ENCODE measurements around the gene TUBA4B.
A peak's percentile ranks its signal among the peaks of the same experiment; 100 is the strongest.

TUBA4B gene

DNA sequence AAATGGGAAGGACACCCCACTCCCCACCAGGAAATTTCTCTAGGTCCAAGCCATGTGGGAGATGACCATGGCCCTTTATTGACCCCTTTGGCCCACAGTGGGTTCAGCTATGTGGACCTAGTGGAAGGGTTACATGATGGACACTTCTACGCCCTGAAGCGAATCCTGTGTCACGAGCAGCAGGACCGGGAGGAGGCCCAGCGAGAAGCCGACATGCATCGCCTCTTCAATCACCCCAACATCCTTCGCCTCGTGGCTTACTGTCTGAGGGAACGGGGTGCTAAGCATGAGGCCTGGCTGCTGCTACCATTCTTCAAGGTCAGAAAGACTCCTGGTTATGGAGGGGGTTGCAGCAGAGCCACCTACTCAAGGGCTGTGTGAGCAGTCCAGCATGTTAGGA is 6.5 kb upstream of the TUBA4B start:
- ChIA-PET CTCF (interaction anchor here (1.1 to 2.7 kb wide), 4 partner anchors 8 to 67 kb away, joined by 3 to 16 read pairs (median 9); partner anchors contain the start of gene TUBA4A), POLR2A (no interaction called here)
- DNase-seq (ENCODE audit: extremely low spot score): no peak
- TF ChIP-seq CTCF (IDR thresholded peaks at IDR 0.05; ENCODE audit: control extremely low read depth, extremely low read depth, low read depth, missing control alignments): no peak

GRCh38 chr2:219247678-219248642 is 5.1 kb upstream of the TUBA4B start:
- POLR2A ChIA-PET: interaction anchor here (1.1 to 1.4 kb wide), 2 partner anchors 19 to 31 kb away, joined by 5 to 6 read pairs; partner anchors contain the start of genes ANKZF1, ATG9A and DNAJB2
- no peak for DNase-seq (ENCODE audit: extremely low spot score)
- CTCF ChIA-PET: interaction anchor here (1.3 to 10.2 kb wide), 6 partner anchors 13 to 77 kb away, joined by 5 to 116 read pairs (median 9); partner anchors contain the start of genes DNAJB2 and SLC23A3
- no peak for TF ChIP-seq CTCF (IDR thresholded peaks at IDR 0.05; ENCODE audit: control extremely low read depth, extremely low read depth, low read depth, missing control alignments)

DNA sequence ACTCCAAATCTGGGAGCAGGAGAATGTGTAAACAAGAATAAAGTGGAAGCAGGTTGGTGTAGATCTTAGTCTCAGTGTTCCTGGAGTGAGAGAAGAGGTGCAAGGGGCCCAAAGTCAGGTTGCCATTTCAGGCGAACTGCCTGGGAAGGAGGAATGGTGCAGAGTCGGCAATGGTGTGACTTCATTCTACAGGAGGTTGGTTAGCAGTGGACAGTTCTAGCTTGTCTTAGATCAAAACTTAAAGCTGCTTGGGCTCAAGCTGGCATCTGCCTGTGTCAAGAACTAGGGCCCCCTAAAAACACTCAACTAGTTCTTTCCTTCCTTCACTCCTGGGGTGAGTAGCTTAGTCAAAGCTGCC is 4.2 kb upstream of the TUBA4B start:
- ChIA-PET CTCF (interaction anchor here (1.1 to 10.2 kb wide), 10 partner anchors 11 to 78 kb away, joined by 3 to 116 read pairs (median 5); partner anchors contain the start of genes DNAJB2 and SLC23A3), POLR2A (interaction anchor here (0.8 to 1.9 kb wide), 6 partner anchors 9 to 72 kb away, joined by 4 to 11 read pairs (median 6); partner anchors contain the start of genes ANKZF1, ATG9A, CNPPD1 and DNAJB2)
- no peak for TF ChIP-seq CTCF (IDR thresholded peaks at IDR 0.05; ENCODE audit: control extremely low read depth, extremely low read depth, low read depth, missing control alignments)
- DNase-seq (ENCODE audit: extremely low spot score): no peak

DNA sequence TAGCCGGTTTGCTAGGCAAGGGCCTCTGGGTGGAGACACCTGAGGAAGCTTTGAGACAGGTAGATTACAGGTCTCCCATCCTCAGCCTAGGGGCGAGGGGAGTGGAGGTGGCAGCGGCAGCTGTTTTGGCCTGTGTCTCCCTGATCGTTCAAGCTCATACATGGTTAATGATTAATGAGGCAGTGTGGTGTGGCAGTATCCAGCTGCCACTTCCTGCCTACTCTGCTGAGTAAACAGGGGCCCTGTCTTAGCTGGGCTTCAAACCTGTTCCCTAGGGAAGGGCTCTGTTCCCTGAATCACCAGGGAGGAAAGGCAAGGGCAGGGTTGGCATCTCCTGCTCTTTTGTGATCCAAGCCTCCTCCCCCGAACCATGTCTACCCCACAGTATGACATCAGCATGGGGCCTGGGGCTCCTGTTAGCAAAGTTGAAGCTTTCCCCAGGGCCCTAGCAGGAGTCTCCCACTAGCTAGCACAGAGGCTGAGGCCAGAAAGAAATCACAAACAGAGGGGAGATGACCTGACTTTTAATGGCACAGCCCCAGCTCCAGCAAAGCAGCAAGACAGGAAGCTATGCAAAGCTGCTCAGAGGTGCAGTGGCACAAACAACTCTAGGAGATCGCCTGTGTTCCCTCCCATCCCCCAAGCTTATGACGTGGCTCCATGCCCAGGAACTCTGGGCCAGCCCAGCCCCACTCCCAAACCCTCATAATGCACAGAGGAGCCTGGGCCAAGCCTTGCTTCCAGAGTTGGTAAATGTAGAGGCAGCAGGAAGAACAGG is 3.7 kb upstream of the TUBA4B start:
- TF ChIP-seq CTCF (IDR thresholded peaks at IDR 0.05; ENCODE audit: control extremely low read depth, extremely low read depth, low read depth, missing control alignments): no peak
- POLR2A ChIA-PET: interaction anchor here (0.8 to 1.9 kb wide), 5 partner anchors 9 to 73 kb away, joined by 4 to 11 read pairs (median 5); partner anchors contain the start of genes ANKZF1, ATG9A, CNPPD1 and DNAJB2
- CTCF ChIA-PET: interaction anchor here (0.8 to 10.2 kb wide), 11 partner anchors 10 to 95 kb away, joined by 3 to 116 read pairs (median 3); partner anchors contain the start of gene DNAJB2
- peak; percentile 70 for DNase-seq (ENCODE audit: extremely low spot score)

- no peak for TF ChIP-seq CTCF (IDR thresholded peaks at IDR 0.05; ENCODE audit: control extremely low read depth, extremely low read depth, low read depth, missing control alignments)
- DNase-seq (ENCODE audit: extremely low spot score): no peak
- POLR2A ChIA-PET: interaction anchor here (1.3 to 1.9 kb wide), 2 partner anchors 12 to 29 kb away, joined by 6 to 11 read pairs; partner anchors contain the start of gene DNAJB2
- CTCF ChIA-PET: interaction anchor here (0.8 to 10.2 kb wide), 8 partner anchors 11 to 96 kb away, joined by 3 to 116 read pairs (median 3); partner anchors contain the start of gene DNAJB2
These were observed 2.8 kb upstream of the TUBA4B start for GRCh38 chr2:219250049-219250781.
